ENCODE measurements around the gene KRTAP4-8. TPM values are rescaled to one million over a fixed set of nuclear protein-coding genes. Genes with fewer than 3 reads are reported as not detected.
"Not testable (repeated sequence)": the region's sequence is repeated elsewhere in the genome, so short reads cannot be mapped to it uniquely, and the experiment has no call there.

Gene KRTAP4-8
- total and polyA plus RNA-seq, 2 donors (not counting 1 experiment from before 2014, with no cell fraction given), result not detected

- POLR2A ChIA-PET, result no interaction called here
- no peak within 1 kb of the TSS for H2AFZ ChIP-seq (ENCODE audit: insufficient read depth, low read depth, low read length, poor library complexity, severe bottlenecking)
- H3K27me3 ChIP-seq (replicated peaks in 1 of 4; ENCODE audit: control extremely low read depth in 1 of 4, control insufficient read depth in 3 of 4, insufficient read depth in 4 of 4, low read length in 3 of 4), result peaks cover 0 to 5% (median 0%) of the 10 kb centered on the region in 4 experiments
- no peak within 1 kb of the TSS for H3K4me3 Mint-ChIP-seq
- H3K4me1 ChIP-seq (ENCODE audit: control insufficient read depth in 2 of 2, insufficient read depth in 2 of 2, low read length in 2 of 2), result peaks cover 4 to 7% of the 10 kb centered on the region in 2 donors
- WGBS (ENCODE audit: insufficient coverage), result 74% methylated on average over 9 of the region's 10 CpGs
- H3K9ac ChIP-seq (ENCODE audit: low read length), result no peak within 1 kb of the TSS
- ATAC-seq (ENCODE audit: low read depth), result no peak
- H3K9me3 Mint-ChIP-seq (ENCODE audit: insufficient read depth), result no peaks in the 10 kb centered on the region
- H3K9me3 ChIP-seq (ENCODE audit: control extremely low read depth in 1 of 3, control insufficient read depth in 2 of 3, insufficient read depth in 1 of 3, low read length in 2 of 3), result peaks cover 0 to 6% (median 0%) of the 10 kb centered on the region in 3 donors
- H3K4me2 ChIP-seq (replicated peaks; ENCODE audit: low read depth, low read length, poor library complexity, severe bottlenecking), result no peak within 1 kb of the TSS
- H3K4me3 ChIP-seq (ENCODE audit: control extremely low read depth in 1 of 5, extremely low read depth in 1 of 5, insufficient read depth in 1 of 5, low read depth in 2 of 5, low read length in 4 of 5), result no peak within 1 kb of the TSS
- intact Hi-C loops (cut with micrococcal nuclease), result no loop called here
- peaks cover 8% of the 10 kb centered on the region for H3K4me1 Mint-ChIP-seq
- no peaks in the 10 kb centered on the region for H3K36me3 ChIP-seq (replicated peaks in 1 of 2; ENCODE audit: control extremely low read depth in 1 of 2, control insufficient read depth in 1 of 2, extremely low read depth in 1 of 2, insufficient read depth in 2 of 2, low read length in 1 of 2)
- no peaks in the 10 kb centered on the region for H4K20me1 ChIP-seq (ENCODE audit: control insufficient read depth, insufficient read depth, low read length, poor library complexity, severe bottlenecking)
- DNase-seq, result no peak
- H3K79me2 ChIP-seq (ENCODE audit: control insufficient read depth, insufficient read depth, low read length), result no peaks in the 10 kb centered on the region
- TF ChIP-seq EZH2 (IDR thresholded peaks at IDR 0.05; ENCODE audit: borderline replicate concordance, insufficient read depth, low read depth, low read length, poor library complexity, severe bottlenecking) (no peak), CTCF (IDR thresholded peaks at IDR 0.05) (no peak)
- CTCF ChIA-PET, result interaction anchor here (0.6 kb wide), 1 partner anchor 14 kb away, joined by 4 read pairs; no protein-coding TSS in a partner anchor
- no peak within 1 kb of the TSS for H3K27ac ChIP-seq (ENCODE audit: low read length in 2 of 2)
- H3K27me3 Mint-ChIP-seq, result peaks cover 32% of the 10 kb centered on the region
- H3K27ac Mint-ChIP-seq, result no peak within 1 kb of the TSS
These were observed 3.8 kb upstream of the KRTAP4-8 start, which contains the start of gene KRTAP4-16 for GRCh38 chr17:41101586-41102259. TSS of gene KRTAP4-16 (minus strand) at chr17:41102209. CDS start at chr17:41102209, 0 bp downstream.

- H3K27ac Mint-ChIP-seq, result not testable (repeated sequence)
These were observed 1.9 kb upstream of the KRTAP4-8 start for GRCh38 chr17:41099682-41100480.

More at GRCh38 chr17:41099682-41100480, 1.9 kb upstream of the KRTAP4-8 start:
- H3K27me3 ChIP-seq (replicated peaks in 1 of 4; ENCODE audit: control extremely low read depth in 1 of 4, control insufficient read depth in 3 of 4, insufficient read depth in 4 of 4, low read length in 3 of 4); H3K4me3 Mint-ChIP-seq; H3K9ac ChIP-seq (ENCODE audit: low read length); H2AFZ ChIP-seq (ENCODE audit: insufficient read depth, low read depth, low read length, poor library complexity, severe bottlenecking); H3K4me1 ChIP-seq (ENCODE audit: control insufficient read depth in 2 of 2, insufficient read depth in 2 of 2, low read length in 2 of 2); H4K20me1 ChIP-seq (ENCODE audit: control insufficient read depth, insufficient read depth, low read length, poor library complexity, severe bottlenecking); H3K4me1 Mint-ChIP-seq; H3K9me3 ChIP-seq (ENCODE audit: control extremely low read depth in 1 of 3, control insufficient read depth in 2 of 3, insufficient read depth in 1 of 3, low read length in 2 of 3); H3K79me2 ChIP-seq (ENCODE audit: control insufficient read depth, insufficient read depth, low read length); ATAC-seq (ENCODE audit: low read depth); H3K36me3 ChIP-seq (replicated peaks in 1 of 2; ENCODE audit: control extremely low read depth in 1 of 2, control insufficient read depth in 1 of 2, extremely low read depth in 1 of 2, insufficient read depth in 2 of 2, low read length in 1 of 2); H3K9me3 Mint-ChIP-seq (ENCODE audit: insufficient read depth); POLR2A ChIA-PET; intact Hi-C loops (cut with micrococcal nuclease); H3K27ac ChIP-seq (ENCODE audit: low read length in 2 of 2); CTCF ChIA-PET: not testable (repeated sequence)
- peak overlapping the region in 1 of 5 experiments; percentile 1 for H3K4me3 ChIP-seq (ENCODE audit: control extremely low read depth in 1 of 5, extremely low read depth in 1 of 5, insufficient read depth in 1 of 5, low read depth in 2 of 5, low read length in 4 of 5)
- WGBS (ENCODE audit: insufficient coverage), result no CpG with 5 or more reads among the region's 7 CpGs
- peak; percentile 29 for DNase-seq
- H3K27me3 Mint-ChIP-seq, result peaks cover 31% of the 10 kb centered on the region
- peak overlapping the region; percentile 4 for H3K4me2 ChIP-seq (replicated peaks; ENCODE audit: low read depth, low read length, poor library complexity, severe bottlenecking)
